ENCODE data around the gene TPRKB. TPM values are rescaled to one million over a fixed set of nuclear protein-coding genes. Genes with fewer than 3 reads are reported as not detected.

The TPRKB gene
- total RNA-seq (2022; extraction: Qiagen RNA extraction; ENCODE audit: low read depth) = 66.9 to 107 TPM (median 81.6 TPM) in 5 replicates

DNA sequence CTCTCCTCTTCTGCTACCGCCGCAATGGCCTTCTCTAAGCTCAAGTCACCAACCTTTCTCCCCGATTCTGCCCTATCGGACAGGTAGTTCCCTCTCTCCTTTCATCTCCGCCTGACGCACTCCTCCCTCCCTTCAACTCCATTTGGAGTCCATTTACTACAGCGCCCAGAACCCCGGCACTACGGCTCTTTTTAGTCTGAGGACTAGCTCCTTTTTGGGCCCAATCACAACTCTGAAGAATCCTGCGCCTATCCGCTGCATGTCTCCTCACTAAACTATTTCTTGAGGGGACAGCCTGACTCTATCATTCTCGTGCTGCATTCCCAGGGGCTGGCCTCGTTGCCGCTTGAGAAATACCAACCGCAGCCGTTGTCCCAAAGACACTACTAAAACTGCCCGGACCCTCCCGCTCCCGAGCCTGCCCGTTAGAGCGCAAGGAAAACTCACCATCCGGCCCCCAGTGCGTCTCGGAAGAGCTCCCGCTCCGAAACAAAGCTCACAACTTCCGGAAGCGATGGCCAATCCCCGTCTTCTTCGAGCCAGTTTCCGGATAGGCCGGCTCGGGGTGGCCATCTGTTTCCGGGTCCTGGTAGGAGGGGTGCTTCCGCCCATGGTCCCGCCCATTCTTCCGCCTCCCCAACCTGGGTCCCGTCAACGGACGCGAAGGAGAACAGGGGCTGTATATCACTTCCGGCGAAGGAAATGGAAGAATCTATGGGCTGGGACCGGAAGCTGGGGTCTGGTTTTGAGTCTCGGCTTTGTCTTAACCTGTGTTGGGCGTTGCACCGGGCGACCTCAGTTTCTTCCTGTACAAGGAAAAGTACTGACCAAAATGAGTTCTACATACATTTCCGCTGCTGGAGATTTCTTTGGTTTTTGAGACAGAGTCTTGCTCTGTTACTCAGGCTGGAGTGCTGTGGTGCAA is at the start of gene TPRKB:
Gene TPRKB, minus strand, starts transcription at position 491 of the 925 bp plus-strand sequence. CDS start 2,776 bp downstream, outside the sequence.

DNA sequence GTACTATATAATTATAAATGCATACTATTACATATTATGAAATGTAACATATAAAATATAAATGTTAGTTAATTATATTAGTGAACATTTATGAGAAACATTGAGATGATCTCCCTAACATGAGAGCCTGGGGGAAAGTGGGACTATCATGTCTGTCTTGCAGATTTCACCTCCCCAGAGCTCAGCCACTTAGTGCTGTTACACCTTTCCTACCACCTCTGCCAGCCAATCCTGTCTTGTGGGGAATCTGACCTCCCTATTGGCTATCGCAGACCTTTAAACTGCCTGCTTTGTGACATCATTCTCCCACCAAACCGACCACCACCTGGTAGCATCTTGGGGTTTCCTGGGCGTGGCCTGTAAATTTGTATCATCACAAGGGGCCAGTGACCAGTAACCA is 46.7 kb upstream of the TPRKB start, which contains the start of gene C2orf78:
Gene C2orf78, plus strand, starts transcription at position 301 of the 400 bp plus-strand sequence. CDS start 127 bp downstream, outside the sequence.

DNA sequence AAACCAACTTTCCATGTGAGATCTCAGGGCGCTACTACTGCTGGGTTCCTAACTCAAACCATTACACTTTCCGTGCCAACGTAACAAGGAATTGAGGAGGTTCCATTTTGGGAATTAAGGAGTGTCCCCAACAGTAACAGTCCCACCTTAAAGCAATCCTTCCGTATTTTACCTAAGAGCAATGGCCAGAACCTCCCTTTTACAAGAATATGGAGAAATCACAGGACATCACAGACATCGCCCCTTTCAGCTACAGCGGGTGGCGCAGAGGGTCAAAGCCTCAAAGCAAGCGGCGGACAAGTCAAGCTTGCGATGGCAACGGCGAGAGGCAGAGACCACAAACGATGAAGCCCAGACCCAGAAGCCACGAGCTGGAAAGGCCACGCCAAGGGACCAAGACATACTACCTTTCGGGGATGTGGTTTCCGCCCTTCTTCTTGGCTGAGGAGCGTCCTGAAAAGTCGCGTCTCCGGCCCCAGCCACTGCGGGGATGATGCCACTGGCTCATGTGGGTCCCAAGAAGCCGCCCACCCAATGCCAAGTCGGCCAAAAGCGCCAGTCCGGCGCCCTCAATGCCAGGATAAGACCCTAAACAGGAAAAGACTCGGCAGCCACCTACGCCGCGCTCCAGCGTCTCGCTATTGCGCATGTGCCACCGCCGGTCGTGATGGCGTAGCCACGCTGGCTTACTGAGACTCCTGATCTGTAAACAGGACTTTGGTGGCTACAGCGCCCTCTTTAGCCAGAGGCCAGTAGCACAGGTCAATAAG is 42.5 kb upstream of the TPRKB start, which contains the start of gene DUSP11:
Gene DUSP11, minus strand, starts transcription at position 637 of the 770 bp plus-strand sequence. Its CDS starts 129 bp downstream, at position 508.

Other genes starting within 250 kb of the TPRKB start
- not detected in 5 replicates for gene NAT8, start 94.9 kb downstream of the TPRKB start, total RNA-seq (2022; extraction: Qiagen RNA extraction; ENCODE audit: low read depth)
- 40.7 to 46.7 TPM (median 41.4 TPM) in 5 replicates for gene DUSP11, start 42.8 kb upstream of the TPRKB start, total RNA-seq (2022; extraction: Qiagen RNA extraction; ENCODE audit: low read depth)
- gene C2orf78, start 46.8 kb upstream of the TPRKB start, total RNA-seq (2022; extraction: Qiagen RNA extraction; ENCODE audit: low read depth) = not detected in 5 replicates
- gene STAMBP, start 91.6 kb upstream of the TPRKB start, total RNA-seq (2022; extraction: Qiagen RNA extraction; ENCODE audit: low read depth) = 46.4 to 52.3 TPM (median 48.8 TPM) in 5 replicates
- 0.14 to 0.45 TPM (median 0.22 TPM) in 5 replicates for gene ACTG2, start 155.7 kb upstream of the TPRKB start, total RNA-seq (2022; extraction: Qiagen RNA extraction; ENCODE audit: low read depth)
- 136 to 152 TPM (median 149 TPM) in 5 replicates for gene DGUOK, start 189.5 kb upstream of the TPRKB start, total RNA-seq (2022; extraction: Qiagen RNA extraction; ENCODE audit: low read depth)
- 6.0 to 7.6 TPM (median 6.6 TPM) in 5 replicates for gene TET3, start 247.6 kb upstream of the TPRKB start, total RNA-seq (2022; extraction: Qiagen RNA extraction; ENCODE audit: low read depth)